ENCODE measurements around the gene TMPRSS12.
A peak's percentile ranks its signal among the peaks of the same experiment; 100 is the strongest.
"Not testable (repeated sequence)": the region's sequence is repeated elsewhere in the genome, so short reads cannot be mapped to it uniquely, and the experiment has no call there.

Gene TMPRSS12

DNA sequence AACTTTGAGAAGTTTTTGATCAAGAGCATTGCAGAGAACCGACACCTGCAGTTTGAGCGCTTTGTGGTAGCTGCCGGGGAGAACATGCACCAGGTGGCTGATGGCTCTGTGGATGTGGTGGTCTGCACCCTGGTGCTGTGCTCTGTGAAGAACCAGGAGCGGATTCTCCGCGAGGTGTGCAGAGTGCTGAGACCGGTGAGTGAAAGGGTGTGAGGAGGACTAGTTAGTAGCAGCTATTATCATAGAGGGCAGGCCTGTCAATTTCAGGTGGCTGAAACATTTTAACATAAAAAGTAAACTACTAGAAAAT, 82.6 kb downstream of the TMPRSS12 start:
- Mint-ChIP-seq H3K36me3 (ENCODE audit: low read depth) (peaks cover 49% of the 10 kb centered on the region), H3K27me3 (no peaks in the 10 kb centered on the region), H3K9me3 (no peaks in the 10 kb centered on the region), H3K27ac (peak overlapping the region; percentile 97), H3K4me3 (peak overlapping the region; percentile 99), H3K4me1 (ENCODE audit: low read depth) (peaks cover 43% of the 10 kb centered on the region)
- intact Hi-C loops (cut with micrococcal nuclease), result loop anchor here (5.0 kb wide), 4 partner anchors 82 to 158 kb away; partner anchors contain the start of gene SLC11A2

- peaks cover 47% of the 10 kb centered on the region for H3K4me1 Mint-ChIP-seq (ENCODE audit: low read depth)
- H3K9me3 Mint-ChIP-seq, result no peaks in the 10 kb centered on the region
- H3K36me3 Mint-ChIP-seq (ENCODE audit: low read depth), result peaks cover 55% of the 10 kb centered on the region
- H3K27me3 Mint-ChIP-seq, result no peaks in the 10 kb centered on the region
- peak overlapping the region; percentile 99 for H3K4me3 Mint-ChIP-seq
- H3K27ac Mint-ChIP-seq, result peak overlapping the region; percentile 97
- intact Hi-C loops (cut with micrococcal nuclease), result loop anchor here (5.0 kb wide), 4 partner anchors 81 to 159 kb away; partner anchors contain the start of gene SLC11A2
These were observed 83.2 kb downstream of the TMPRSS12 start for GRCh38 chr12:50925920-50926319.

DNA sequence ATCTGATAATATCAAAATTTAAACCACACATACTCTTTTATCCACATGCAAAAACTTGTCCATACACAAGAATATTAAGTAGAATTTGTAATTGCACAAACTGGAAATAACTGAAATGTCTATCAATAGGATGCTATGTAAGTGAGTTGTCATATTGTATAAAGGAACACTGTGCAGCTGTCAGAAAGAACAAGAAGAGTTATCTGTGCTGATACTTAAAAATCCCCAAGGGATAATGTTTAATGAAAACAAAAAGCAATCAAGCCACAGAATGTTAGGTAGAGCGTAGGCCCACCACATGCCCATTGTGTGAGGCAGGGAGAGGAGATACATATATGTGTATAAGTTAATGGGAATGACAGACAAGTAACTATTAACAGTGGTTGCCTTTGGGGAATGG, 83.7 kb downstream of the TMPRSS12 start:
- Mint-ChIP-seq H3K27me3 (no peaks in the 10 kb centered on the region), H3K27ac (peak overlapping the region; percentile 97), H3K36me3 (ENCODE audit: low read depth) (peaks cover 60% of the 10 kb centered on the region), H3K4me3 (peak overlapping the region; percentile 99), H3K9me3 (no peaks in the 10 kb centered on the region), H3K4me1 (ENCODE audit: low read depth) (peaks cover 52% of the 10 kb centered on the region)
- intact Hi-C loops (cut with micrococcal nuclease), result loop anchor here (5.0 kb wide), 4 partner anchors 81 to 159 kb away; partner anchors contain the start of gene SLC11A2

DNA sequence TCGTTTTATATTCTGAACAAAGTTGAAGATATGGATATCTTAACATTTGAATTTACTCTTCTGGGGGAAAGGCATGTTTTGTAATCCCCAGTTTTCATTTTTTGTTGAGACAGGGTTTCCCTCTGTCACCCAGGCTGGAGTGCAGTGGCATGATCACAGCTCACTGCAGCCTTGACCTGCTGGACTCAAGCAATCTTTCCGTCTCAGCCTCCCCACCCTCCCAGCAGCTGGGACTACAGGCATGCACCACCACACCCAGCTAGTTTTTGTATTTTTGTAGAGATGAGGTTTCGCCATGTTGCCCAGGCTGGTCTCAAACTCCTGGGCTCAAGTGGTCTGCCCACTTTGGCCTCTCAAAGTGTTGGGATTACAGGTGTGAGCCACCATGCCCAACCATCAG, 84.2 kb downstream of the TMPRSS12 start:
- H3K9me3 Mint-ChIP-seq, H3K27me3 Mint-ChIP-seq: not testable (repeated sequence)
- H3K27ac Mint-ChIP-seq, result peak overlapping the region; percentile 97
- peaks cover 57% of the 10 kb centered on the region for H3K4me1 Mint-ChIP-seq (ENCODE audit: low read depth)
- intact Hi-C loops (cut with micrococcal nuclease), result loop anchor here (5.0 kb wide), 4 partner anchors 80 to 160 kb away; partner anchors contain the start of gene SLC11A2
- H3K4me3 Mint-ChIP-seq, result peak overlapping the region; percentile 99
- H3K36me3 Mint-ChIP-seq (ENCODE audit: low read depth), result peaks cover 65% of the 10 kb centered on the region

DNA sequence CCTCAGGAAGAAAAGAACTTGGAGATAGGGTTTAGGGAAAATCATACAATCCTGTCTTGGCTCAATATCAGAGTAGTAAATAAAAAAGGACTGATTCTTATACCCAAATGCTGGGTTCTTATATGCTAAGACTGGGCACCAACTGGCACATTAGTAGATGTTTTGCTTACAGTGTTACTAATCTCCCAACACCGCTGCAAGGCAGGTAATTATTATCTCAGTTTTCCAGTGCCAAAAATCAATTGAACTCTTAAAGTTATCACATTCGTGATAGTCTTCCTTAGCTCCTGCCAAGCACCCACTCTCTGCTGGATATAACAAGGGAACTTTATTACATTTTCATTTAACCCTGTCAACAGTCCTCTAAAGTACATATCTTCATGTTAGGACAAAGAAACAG, 84.6 kb downstream of the TMPRSS12 start:
- intact Hi-C loops (cut with micrococcal nuclease), result loop anchor here (5.0 kb wide), 4 partner anchors 80 to 160 kb away; partner anchors contain the start of gene SLC11A2
- Mint-ChIP-seq H3K27ac (peak overlapping the region; percentile 97), H3K4me3 (peak overlapping the region; percentile 99), H3K9me3 (no peaks in the 10 kb centered on the region), H3K27me3 (no peaks in the 10 kb centered on the region), H3K4me1 (ENCODE audit: low read depth) (peaks cover 54% of the 10 kb centered on the region), H3K36me3 (ENCODE audit: low read depth) (peaks cover 67% of the 10 kb centered on the region)

- intact Hi-C loops (cut with micrococcal nuclease), result loop anchor here (5.0 kb wide), 4 partner anchors 80 to 160 kb away; partner anchors contain the start of gene SLC11A2
- H3K27me3 Mint-ChIP-seq, result no peaks in the 10 kb centered on the region
- H3K4me1 Mint-ChIP-seq (ENCODE audit: low read depth), result peaks cover 54% of the 10 kb centered on the region
- H3K27ac Mint-ChIP-seq, result peak overlapping the region; percentile 97
- peak overlapping the region; percentile 99 for H3K4me3 Mint-ChIP-seq
- no peaks in the 10 kb centered on the region for H3K9me3 Mint-ChIP-seq
- peaks cover 72% of the 10 kb centered on the region for H3K36me3 Mint-ChIP-seq (ENCODE audit: low read depth)
These were observed 85.1 kb downstream of the TMPRSS12 start for GRCh38 chr12:50927766-50928224.

GRCh38 chr12:50928392-50928791, 85.7 kb downstream of the TMPRSS12 start:
- H3K27ac Mint-ChIP-seq, result peak overlapping the region; percentile 97
- peak overlapping the region; percentile 99 for H3K4me3 Mint-ChIP-seq
- H3K4me1 Mint-ChIP-seq (ENCODE audit: low read depth), result peaks cover 57% of the 10 kb centered on the region
- no peaks in the 10 kb centered on the region for H3K27me3 Mint-ChIP-seq
- no peaks in the 10 kb centered on the region for H3K9me3 Mint-ChIP-seq
- H3K36me3 Mint-ChIP-seq (ENCODE audit: low read depth), result peaks cover 78% of the 10 kb centered on the region
- intact Hi-C loops (cut with micrococcal nuclease), result loop anchor here (5.0 kb wide), 4 partner anchors 79 to 161 kb away; partner anchors contain the start of gene SLC11A2

- H3K36me3 Mint-ChIP-seq (ENCODE audit: low read depth), result peaks cover 82% of the 10 kb centered on the region
- H3K4me3 Mint-ChIP-seq, result no peak overlapping the region
- H3K4me1 Mint-ChIP-seq (ENCODE audit: low read depth), result peaks cover 62% of the 10 kb centered on the region
- no peak overlapping the region for H3K27ac Mint-ChIP-seq
- no peaks in the 10 kb centered on the region for H3K27me3 Mint-ChIP-seq
- H3K9me3 Mint-ChIP-seq, result no peaks in the 10 kb centered on the region
- intact Hi-C loops (cut with micrococcal nuclease), result loop anchor here (5.0 kb wide), 4 partner anchors 77 to 163 kb away; partner anchors contain the start of gene SLC11A2
These were observed 87.1 kb downstream of the TMPRSS12 start for GRCh38 chr12:50929831-50930230.

GRCh38 chr12:50930477-50930876, 87.8 kb downstream of the TMPRSS12 start:
- Mint-ChIP-seq H3K4me1 (ENCODE audit: low read depth) (peaks cover 62% of the 10 kb centered on the region), H3K27ac (peak overlapping the region; percentile 50), H3K36me3 (ENCODE audit: low read depth) (peaks cover 75% of the 10 kb centered on the region)
- H3K27me3 Mint-ChIP-seq; intact Hi-C loops (cut with micrococcal nuclease); H3K9me3 Mint-ChIP-seq; H3K4me3 Mint-ChIP-seq: not testable (repeated sequence)

DNA sequence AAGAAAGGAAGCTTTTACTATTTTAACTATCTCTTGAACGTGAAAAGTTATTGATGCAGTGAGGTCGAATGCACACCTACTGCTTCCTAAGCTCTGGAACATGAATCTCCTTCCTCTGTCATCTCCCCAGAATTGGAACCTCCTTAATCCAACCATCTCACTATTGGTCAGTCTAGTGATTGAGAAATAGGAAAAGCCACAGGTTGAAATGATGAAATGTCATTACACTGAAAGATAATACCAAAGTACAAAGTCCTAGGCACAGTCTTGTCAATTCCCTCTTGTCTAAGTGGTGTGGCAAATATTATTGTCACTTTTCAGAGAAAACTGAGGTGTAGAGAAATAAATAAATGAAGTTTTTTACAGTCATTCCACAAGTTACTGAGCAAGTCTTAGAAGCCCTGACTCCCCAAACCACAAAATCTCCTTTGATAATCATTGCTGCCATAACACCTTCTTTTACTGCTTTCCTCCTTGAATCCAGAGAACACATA, 90.1 kb downstream of the TMPRSS12 start:
- peaks cover 70% of the 10 kb centered on the region for H3K36me3 Mint-ChIP-seq (ENCODE audit: low read depth)
- H3K9me3 Mint-ChIP-seq, result no peaks in the 10 kb centered on the region
- no peaks in the 10 kb centered on the region for H3K27me3 Mint-ChIP-seq
- peak overlapping the region; percentile 79 for H3K27ac Mint-ChIP-seq
- H3K4me1 Mint-ChIP-seq (ENCODE audit: low read depth), result peaks cover 68% of the 10 kb centered on the region
- H3K4me3 Mint-ChIP-seq, result no peak overlapping the region
- intact Hi-C loops (cut with micrococcal nuclease), result no loop called here

DNA sequence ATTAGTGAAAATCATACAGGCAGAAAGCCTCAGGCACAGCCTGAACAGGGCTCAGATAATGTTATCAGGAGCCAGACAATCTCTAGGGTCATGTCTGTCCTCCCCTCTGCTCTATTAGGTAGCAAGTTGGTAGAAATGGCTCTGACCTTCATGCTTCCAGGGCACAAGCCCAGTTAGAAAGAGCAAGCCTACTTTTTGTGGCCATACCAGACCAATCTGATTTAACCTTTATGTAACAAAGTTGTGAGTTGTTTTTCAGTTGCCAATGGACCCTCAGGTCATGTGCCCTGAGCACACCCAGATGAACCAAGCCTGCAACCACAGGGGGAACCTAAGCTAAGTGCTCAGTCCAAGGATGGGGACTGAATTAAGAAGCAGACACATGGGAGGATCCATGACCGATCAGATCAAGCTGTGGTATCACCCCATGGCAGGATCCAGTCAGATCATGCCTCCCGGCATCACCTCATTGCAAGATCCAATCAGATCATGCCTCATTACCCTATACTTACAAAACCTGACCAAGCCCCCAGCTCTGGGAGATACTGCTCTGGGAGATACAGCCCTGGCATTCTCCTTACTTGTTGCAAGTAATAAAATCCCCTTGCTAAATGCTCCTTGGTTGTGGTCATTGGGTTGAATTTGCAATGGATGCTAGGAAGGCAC, 90.9 kb downstream of the TMPRSS12 start:
- no peaks in the 10 kb centered on the region for H3K27me3 Mint-ChIP-seq
- H3K4me1 Mint-ChIP-seq (ENCODE audit: low read depth), result peaks cover 60% of the 10 kb centered on the region
- peak overlapping the region; percentile 2 for H3K4me3 Mint-ChIP-seq
- H3K9me3 Mint-ChIP-seq, result no peaks in the 10 kb centered on the region
- peaks cover 70% of the 10 kb centered on the region for H3K36me3 Mint-ChIP-seq (ENCODE audit: low read depth)
- peak overlapping the region; percentile 79 for H3K27ac Mint-ChIP-seq
- intact Hi-C loops (cut with micrococcal nuclease), result no loop called here

- peak overlapping the region; percentile 30 for H3K4me3 Mint-ChIP-seq
- no peaks in the 10 kb centered on the region for H3K27me3 Mint-ChIP-seq
- no peaks in the 10 kb centered on the region for H3K9me3 Mint-ChIP-seq
- peaks cover 54% of the 10 kb centered on the region for H3K4me1 Mint-ChIP-seq (ENCODE audit: low read depth)
- peak overlapping the region; percentile 79 for H3K27ac Mint-ChIP-seq
- H3K36me3 Mint-ChIP-seq (ENCODE audit: low read depth), result peaks cover 66% of the 10 kb centered on the region
- intact Hi-C loops (cut with micrococcal nuclease), result no loop called here
These were observed 91.7 kb downstream of the TMPRSS12 start for GRCh38 chr12:50934371-50934851.

DNA sequence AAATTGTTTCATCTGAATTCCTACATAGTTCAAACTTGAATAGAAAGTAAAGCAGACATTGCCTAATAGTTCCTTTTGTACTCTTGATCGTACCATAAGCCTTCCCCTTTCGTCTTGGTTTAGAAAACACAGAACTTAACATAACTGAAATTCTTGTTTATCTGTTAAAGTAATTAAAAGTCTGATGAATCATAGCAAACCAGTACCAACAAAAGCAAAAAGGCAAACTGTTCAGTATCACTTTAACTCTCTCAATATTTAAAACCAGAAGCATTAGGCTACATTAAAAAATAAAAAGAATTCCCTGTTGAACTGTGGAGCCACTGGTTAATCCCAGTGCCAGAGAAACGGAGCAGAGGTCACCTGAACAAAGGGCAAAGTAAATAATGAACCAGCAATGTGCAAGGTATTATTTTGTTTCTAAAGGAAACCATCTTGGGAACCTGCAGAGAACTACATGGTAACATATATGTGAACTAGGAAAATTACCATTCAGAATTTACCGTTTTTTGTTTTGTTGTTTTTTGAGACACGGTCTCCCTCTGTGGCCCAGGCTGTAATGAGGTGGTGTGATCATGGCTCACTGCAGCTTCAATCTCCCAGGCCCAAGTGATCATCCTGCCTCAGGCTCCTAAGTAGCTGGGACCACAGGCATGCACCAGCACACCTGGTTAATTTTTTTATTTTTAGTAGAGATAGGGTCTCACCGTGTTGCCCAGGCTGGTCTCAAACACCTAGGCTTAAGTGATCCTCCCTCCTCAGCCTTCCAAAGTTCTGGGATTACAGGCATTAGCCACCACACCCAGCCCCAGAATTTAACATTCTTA, 92.5 kb downstream of the TMPRSS12 start:
- intact Hi-C loops (cut with micrococcal nuclease), result no loop called here

More for the DNA sequence above, 92.5 kb downstream of the TMPRSS12 start:
- H3K36me3 Mint-ChIP-seq (ENCODE audit: low read depth), result peaks cover 58% of the 10 kb centered on the region
- H3K27me3 Mint-ChIP-seq, result no peaks in the 10 kb centered on the region
- H3K4me3 Mint-ChIP-seq, result peak overlapping the region; percentile 13
- H3K27ac Mint-ChIP-seq, result peak overlapping the region; percentile 79
- peaks cover 46% of the 10 kb centered on the region for H3K4me1 Mint-ChIP-seq (ENCODE audit: low read depth)
- no peaks in the 10 kb centered on the region for H3K9me3 Mint-ChIP-seq

All from dendritic cell treated with granulocyte-macrophage colony-stimulating factor and Interleukin-4, amounts not matched to agents 40 ng/mL and 50 ng/mL, for 4 days (primary cell).